DMS53 (cell line): ENCODE data around the gene DGKB.

ENCODE experiments used
- DNase-seq: peaks from one replicate; lab custom pipeline; 2025; lab: John Stamatoyannopoulos, UW

Gene DGKB

DNA sequence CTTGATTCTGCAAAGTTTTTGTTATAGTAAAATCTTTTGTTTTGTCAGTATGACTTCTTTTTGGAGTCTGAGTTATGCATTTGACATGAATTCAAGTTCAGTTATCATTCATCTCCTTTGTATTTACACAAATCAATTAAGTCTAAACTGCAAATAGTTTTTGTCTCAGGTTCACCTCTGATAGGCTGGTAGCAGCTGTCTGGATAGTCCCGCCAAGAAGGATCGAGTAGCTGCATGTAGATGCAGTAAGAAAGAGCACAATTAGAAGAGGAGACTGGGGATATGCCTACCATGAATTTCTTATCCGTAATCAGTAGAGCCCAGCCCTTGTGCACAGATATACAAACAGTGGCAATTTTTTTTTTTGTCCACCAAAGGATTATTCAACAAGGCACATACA lies 520.6 kb downstream of the DGKB start:
- DNase-seq, result no peak

DNA sequence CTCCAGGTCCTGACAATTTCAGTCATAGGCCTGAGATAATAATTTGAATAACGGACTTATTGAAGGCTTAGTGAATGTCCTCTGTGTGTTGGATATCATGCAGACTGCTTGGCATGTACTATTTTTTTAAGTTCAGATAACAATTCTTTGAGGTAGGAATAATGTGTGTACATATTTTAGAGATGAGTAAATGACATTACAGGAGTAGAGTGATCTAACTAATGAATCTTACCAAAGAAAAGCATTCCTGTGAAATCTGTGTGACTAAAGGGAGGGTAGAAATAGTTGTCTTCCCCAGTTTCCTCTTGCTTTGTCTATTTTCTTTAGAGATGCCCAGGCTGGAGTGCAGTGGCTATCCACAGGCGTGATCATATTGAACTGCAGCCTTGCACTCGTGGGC lies 521.2 kb downstream of the DGKB start:
- no peak for DNase-seq

DNA sequence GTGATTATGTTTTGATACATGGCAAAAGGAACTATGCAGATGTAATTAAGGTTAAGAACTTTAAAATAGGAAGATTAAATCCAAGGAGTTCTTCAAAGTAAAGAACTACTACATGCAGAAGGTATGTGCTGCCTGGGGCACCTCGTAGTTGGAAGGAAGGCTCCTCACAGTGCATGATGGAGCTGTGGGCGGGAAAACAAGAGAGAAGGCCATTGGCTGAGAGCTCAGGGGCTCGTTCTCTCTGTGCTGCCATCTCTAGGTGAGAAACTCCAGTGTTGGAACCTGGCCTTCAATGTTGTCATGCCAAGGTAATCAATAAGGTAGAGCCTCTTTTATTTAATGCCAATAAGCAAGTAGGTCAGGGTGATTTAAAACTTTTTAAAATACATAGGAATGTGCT lies 521.7 kb downstream of the DGKB start:
- DNase-seq, result peak; percentile 7

- DNase-seq, result no peak
Measured at GRCh38 chr7:14377646-14378266, 524.8 kb downstream of the DGKB start.

DNA sequence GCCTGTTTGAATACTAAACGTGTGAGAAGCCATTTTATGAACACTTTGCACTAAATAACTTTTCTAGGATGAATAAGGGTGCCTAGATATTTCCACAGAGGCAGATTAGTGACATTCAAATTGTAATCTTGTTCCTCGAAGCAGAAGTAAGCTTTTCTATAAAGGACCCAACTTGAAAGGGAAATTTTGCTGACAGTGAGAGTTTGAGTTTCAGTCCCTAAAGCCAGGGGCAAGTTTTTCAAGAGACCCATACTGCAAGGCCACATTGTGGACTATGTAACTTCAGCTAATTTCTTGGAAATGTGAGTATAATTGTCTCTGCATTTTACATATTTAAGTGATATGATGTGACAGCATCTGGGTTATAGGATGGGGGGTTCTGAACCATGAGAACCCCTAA lies 525.8 kb downstream of the DGKB start:
- DNase-seq, result no peak

DNA sequence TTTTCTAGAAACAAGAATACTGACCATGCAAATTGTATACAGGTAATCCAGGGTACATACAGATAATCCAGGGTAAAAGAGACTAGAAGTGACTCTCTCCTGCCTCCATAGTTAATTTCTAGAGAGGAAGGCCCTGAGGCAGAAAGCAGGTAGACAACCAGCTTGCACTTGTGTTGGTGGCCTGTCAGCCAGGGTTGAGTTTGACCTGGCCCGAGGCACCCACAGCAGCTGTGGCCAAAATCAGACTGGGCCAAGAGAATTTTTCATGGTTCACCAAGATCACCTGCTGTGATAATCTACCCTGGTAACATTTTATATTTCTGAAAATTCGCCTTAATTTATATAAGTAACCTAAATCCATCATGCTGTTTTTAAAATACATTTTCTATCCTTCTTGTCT lies 526.6 kb downstream of the DGKB start:
- DNase-seq, result no peak

DNA sequence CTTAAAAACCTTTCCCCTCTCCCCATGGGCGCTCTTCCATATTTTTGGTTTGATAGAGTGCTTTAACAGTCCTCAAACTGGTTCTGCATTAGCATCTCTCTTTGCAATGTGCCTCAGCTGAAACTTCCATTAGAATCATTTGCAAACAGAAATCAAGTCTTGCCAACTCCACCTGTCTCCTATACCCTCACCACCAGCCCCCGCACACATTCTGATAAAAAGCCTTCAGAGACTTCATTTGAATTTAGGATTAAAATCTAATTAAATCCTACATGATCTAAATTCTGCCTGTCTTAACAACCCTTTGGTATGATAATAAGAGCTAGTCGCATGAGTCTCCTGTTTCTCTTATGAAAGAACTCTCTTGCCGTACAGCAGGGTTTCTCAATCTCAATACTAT lies 528.2 kb downstream of the DGKB start:
- no peak for DNase-seq

DNA sequence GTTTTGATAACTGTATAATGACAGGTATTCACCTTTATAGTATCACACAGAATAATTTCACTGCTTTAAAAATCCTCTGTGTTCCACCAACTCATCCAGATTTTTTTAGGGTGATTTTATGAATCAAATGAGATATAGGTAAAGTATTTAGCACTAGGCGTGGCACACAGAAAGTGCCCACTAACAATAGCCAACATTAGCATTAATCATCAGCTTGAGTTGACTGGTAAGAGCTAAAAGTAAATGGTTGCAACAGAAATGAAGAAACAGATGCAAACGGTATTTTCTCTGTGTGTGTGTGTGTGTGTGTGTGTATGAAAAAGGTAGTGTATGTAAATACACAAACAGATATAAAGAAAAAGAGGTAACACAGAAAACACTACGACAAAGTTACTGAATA lies 534.3 kb downstream of the DGKB start:
- no peak for DNase-seq

DNA sequence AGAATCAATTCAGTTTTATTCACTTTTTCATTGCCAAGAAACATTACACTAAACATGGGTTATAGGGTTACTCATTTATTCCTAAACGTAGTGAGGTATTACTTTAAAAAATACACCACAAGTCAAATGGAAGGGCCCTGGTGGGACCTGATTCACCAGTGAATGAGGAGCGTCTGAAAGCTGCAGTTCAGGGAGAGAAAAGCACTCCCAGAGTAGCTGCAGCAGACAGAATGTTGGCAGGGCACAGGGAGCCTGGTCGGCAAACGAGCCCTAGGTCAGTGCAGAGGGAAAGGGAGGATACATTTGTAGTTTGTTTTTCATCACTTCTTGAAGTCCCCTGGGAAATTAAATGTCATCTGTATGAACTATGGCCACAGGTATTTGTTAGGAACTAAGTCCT lies 551.4 kb downstream of the DGKB start:
- no peak for DNase-seq

DNA sequence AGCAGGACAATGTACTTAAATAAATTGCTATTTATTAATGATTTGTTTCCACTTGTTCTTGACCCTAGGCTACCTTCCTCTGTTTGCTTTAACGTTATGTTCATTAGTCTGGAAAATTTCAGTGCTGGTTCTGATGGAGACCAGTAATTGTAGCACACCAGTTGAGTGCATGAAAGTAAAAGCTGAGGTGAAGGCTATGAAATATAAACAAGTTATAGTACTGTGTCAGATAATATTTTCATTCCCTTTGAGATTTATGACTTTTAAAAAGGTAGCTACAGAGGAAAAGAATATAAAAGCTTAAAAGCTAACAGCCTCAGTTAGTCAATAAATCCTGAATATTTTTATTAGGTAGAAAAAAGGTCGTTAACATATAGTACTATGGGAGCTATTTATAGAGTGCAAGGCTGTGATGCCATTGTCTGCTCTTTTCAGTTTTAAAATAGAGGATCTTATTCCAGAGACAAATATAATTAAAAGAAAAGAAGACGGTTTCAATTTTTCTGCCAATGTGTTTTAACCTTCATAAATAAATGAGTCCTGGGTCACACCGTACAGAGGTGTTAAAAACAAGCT lies 561.3 kb downstream of the DGKB start:
- DNase-seq, result no peak

DNA sequence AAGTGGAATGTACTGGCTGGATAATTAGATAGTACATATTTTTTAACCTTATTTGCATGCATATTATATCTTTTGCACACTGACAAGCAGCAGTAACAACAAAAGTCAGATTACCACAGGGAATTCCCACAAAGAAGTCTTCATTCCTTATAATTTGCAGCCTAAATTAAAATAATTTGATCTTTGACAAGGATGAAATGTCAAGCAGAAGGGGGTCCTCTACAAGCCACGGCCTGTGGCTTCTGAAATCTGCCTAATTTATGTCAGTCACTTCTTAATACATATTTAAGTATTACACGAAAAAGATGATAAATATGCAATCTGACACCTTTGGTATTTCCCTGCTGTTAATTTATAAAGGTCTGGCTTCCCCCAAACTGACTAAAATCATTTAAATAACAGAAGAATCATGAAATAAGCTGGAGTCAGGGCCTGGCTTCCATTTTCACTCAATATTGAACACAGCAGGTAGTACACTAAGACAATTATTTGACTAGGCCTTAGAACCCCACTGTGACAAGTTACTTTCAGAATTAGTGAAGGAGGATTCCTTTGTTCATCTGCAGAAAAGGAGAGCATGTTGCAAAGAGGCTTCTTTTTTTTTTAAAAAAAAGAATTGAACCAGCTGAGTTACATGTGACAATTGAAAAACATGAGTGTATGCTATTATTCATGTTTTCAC lies 562.0 kb downstream of the DGKB start:
- DNase-seq, result no peak

- DNase-seq, result no peak
Measured at GRCh38 chr7:14339861-14340260, 562.7 kb downstream of the DGKB start.

DNA sequence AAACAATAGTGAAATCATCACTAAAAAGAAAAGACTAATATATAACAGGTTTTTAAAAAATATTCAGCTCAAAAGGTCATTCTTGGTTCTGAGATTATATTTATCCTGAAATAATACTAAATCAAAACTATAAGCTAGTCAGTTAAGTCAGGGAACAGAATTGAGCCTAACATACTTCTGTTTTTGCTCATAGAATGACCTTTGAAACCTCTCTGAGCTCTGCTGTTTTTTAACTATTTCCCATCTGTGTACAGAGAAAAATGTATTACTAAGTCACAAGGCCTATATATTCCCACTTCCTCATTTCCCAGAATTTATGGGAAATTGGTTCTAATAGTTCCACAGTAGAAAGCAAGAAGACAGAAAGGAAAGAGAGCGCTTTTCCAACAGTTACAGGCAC lies 566.3 kb downstream of the DGKB start:
- DNase-seq, result no peak

- DNase-seq, result no peak
Measured at GRCh38 chr7:14332155-14332554, 570.4 kb downstream of the DGKB start.

DNA sequence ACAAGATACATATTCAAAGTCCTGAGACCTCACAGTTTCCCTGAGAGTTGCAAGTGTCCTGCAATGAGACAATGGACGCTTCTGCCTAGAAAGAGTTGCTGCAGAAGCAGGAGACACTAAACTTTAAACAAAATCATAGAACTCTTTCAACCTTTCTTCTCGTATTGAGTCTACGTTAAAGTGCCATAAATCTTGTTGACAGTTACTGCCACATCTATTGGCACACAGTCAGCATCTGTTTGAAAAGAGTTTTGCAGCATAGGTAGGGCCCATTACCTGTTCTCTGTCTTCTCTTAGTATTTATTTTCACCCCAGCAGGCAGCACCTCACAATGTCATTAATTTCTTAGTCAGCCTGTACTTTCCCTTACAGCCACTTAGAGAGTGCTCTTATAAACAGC lies 577.8 kb downstream of the DGKB start:
- DNase-seq, result no peak

DNA sequence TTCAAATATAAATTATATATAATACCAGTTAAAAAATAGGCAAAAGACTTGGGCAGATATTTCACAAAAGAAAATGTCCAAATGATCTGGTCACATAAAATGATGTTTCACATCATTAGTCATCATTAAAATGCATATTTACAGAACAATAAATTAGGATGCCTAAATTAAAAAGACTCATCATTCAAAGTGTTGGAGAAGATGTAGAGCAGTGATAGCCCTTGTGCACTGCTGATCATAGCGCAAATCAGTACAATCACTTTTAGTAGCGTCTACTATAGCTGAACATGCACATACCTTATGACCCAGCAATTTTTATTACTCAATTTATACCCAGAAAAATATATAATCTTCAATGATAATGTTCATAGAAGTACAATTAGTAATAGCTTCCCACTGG lies 579.8 kb downstream of the DGKB start:
- DNase-seq, result no peak

DNA sequence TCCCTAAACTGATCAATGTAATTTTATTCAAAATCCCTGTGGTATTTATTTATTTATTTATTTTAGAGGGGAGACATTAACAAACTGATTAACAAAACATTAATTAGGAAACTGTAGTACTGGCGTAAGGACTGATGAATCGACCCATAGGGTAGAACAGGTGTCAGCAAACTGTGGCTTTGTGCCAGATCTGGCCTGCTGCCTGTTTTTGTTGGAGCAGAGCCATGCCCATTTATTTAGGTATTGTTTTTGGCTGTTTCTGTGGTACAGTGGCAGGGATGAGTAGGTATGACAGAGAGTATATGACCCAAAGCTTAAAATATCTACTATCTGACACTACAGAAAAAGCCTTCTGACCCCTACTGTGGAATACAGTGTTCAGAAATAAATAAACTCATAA lies 580.6 kb downstream of the DGKB start:
- peak; percentile 33 for DNase-seq

DNA sequence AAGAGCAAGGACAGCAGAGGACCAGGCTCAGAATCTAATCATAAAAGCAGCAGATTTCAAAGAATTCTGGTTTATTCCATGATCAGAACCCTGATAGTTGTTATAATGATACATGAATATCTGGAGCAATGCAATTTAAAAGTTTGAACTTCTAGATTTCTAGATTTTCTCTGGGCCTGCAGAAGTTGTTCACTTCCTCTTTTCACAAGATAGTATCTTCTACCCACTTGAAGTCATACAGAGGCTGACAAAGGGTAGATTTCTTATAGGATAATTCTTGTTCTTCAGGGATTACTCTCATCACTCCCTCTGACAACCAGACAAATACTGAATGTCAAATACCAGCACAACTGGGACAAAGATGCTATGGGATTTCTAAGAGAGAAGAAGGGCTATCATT lies 593.1 kb downstream of the DGKB start:
- DNase-seq, result no peak

- DNase-seq, result peak; percentile 12
Measured at GRCh38 chr7:14305233-14305866, 597.2 kb downstream of the DGKB start.

GRCh38 chr7:14303536-14303935 lies 599.0 kb downstream of the DGKB start:
- peak; percentile 81 for DNase-seq

GRCh38 chr7:14294637-14295036 lies 607.9 kb downstream of the DGKB start:
- DNase-seq, result no peak

DNA sequence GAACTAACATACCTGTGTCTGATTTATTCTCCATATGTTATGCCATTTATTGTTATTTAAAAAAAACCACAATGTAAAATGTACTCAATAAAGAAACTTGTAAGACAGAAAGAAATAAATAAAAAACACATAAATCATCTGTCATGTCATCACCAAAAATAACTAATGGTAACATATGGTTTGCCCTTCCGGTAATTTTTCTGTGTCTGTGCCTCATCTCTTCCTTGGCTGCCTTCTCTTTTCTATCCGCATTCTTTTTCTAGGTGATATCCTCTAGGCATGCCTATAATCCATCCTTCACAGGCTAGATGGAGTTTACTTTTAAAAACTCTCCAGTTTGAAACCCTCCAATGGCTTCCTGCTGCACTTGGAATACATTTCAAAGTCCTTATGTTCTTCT lies 609.1 kb downstream of the DGKB start:
- DNase-seq, result no peak

DNA sequence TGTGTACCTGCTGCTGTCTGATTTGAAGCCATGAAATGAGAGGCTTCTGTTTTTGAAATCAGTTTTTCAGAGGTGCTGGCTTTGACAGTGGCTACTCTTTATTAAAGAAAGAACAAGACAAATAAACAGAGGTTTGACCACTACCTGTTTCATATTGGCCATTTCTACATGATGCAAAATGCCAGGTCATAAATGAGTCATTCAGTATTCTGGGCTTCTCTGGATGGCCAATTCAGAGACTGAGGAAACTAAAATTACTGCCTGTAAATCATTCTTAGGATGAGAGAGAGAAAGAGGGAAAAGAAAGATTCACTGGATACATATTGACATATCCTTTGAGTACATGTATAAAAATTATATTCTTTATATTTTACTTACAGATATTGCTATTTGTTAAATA lies 609.8 kb downstream of the DGKB start:
- no peak for DNase-seq
